Right lobe of liver (tissue), 4 donors: ENCODE measurements around the gene USP33.

Experiments
- POLR2A ChIP-seq: fragments of 450-650 bp; IDR thresholded peaks from one replicate; pipeline ENCODE4 v1.6.1; 2017; ENCODE audit warnings: antibody characterized with exemption, mild to moderate bottlenecking
- TF ChIP-seq, protein P1 (sequence below), 4 donors: fragments of 200-600 bp in 3 of 4; fragments of 450-650 bp in 1 of 4; IDR thresholded peaks; one replicate each; pipeline versions ENCODE4 v1.5.1 to v1.8.0; 2016 to 2022; ENCODE audit warnings: antibody characterized with exemption in 4 of 4, mild to moderate bottlenecking in 2 of 4
- donor health status: DM: no; HTN: no; CAD: no.
- donor health status: DM: no; HTN: no; CAD: no.
- donor health status: DM: no; HTN: yes; CAD: no.

DNA sequence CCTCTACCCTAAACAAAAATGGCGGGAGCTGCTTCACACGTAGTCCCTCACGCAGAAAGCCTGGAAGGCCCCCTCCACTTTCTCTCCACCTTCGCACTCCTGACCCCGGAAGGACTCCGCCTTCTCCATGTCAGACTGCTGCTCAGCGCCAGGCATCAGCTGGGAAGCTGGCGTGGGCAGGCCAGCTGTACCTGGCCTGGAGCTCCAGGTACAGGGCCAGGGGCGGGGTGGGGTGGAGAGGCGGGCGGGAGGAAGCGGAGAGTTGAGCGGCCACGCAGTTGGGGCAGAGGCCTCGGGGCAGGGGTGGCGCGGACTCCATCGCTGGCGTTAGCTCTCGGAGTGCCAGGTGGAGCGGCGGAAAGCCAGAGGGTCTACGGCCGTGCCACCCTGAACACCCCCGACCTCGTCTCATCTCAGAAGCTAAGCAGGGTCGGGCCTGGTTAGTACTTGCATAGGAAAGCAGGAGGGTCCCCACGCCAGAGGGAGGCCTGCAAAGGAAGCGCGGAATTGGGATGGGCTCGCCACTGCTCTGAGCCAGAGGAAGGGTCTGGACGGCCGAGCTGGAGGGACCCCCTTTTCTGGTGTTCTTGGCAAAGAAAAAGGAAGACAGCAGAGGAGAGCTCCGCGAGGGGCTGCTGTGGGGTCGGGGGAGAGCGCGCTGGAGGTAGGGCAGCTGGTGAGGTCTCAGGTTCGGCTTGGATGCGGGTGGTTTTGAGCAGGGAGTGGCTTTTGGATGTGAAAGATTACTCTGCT is 20.1 kb upstream of the USP33 start, which contains the start of gene MIGA1:
- TF ChIP-seq, protein P1, sequence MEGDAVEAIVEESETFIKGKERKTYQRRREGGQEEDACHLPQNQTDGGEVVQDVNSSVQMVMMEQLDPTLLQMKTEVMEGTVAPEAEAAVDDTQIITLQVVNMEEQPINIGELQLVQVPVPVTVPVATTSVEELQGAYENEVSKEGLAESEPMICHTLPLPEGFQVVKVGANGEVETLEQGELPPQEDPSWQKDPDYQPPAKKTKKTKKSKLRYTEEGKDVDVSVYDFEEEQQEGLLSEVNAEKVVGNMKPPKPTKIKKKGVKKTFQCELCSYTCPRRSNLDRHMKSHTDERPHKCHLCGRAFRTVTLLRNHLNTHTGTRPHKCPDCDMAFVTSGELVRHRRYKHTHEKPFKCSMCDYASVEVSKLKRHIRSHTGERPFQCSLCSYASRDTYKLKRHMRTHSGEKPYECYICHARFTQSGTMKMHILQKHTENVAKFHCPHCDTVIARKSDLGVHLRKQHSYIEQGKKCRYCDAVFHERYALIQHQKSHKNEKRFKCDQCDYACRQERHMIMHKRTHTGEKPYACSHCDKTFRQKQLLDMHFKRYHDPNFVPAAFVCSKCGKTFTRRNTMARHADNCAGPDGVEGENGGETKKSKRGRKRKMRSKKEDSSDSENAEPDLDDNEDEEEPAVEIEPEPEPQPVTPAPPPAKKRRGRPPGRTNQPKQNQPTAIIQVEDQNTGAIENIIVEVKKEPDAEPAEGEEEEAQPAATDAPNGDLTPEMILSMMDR (IDR thresholded peaks at IDR 0.05), result no peak
- peak; percentile 34 for TF ChIP-seq POLR2A
